Skeletal muscle satellite cell (primary cell): ENCODE measurements around the gene ANKRD12.

Source experiments
- H3K27me3 ChIP-seq: 2 replicates; pipeline ENCODE4 v1.7.0; 2013; ENCODE audit warnings: low read length; ENCODE audit not compliant: control insufficient read depth, insufficient read depth
- H3K36me3 ChIP-seq: 2 replicates; pipeline ENCODE4 v1.7.0; 2013; ENCODE audit warnings: mild to moderate bottlenecking, control low read depth, low read length; ENCODE audit not compliant: insufficient read depth
- H3K4me1 ChIP-seq: 2 replicates; pipeline ENCODE4 v1.7.0; 2013; ENCODE audit warnings: low read length; ENCODE audit not compliant: control insufficient read depth, insufficient read depth
- H3K4me2 ChIP-seq: 2 replicates; pipeline ENCODE4 v1.7.0; 2013; ENCODE audit warnings: mild to moderate bottlenecking, low read length
- H3K4me3 ChIP-seq: 2 replicates; pipeline ENCODE4 v1.7.0; 2013; ENCODE audit warnings: low read length
- H3K9ac ChIP-seq: 2 replicates; pipeline ENCODE4 v1.7.0; 2013; ENCODE audit warnings: mild to moderate bottlenecking, low read depth, low read length, moderate library complexity
- H3K9me3 ChIP-seq: replicated peaks from 2 replicates; pipeline ENCODE4 v1.7.0; 2013; ENCODE audit warnings: mild to moderate bottlenecking, control low read depth, low read length

The ANKRD12 gene

DNA sequence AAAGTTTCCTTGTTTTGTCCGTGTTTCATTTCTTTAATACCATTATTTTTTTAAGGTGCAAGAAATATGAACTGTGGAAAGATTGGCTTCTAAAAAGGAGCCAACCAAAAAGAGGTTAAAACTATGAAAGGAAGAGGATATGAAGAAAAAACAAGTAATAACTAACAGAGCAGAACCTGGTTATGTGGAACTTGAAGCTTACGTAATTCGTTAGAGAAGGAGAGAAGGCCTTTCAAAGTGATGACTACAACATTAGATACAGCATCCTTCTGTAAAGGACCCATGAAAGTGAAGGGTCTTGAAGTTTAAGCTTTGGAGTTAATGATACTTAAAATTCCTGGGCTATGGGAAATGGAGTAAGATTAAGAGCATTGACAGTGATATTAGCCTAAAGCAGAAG, 84.5 kb downstream of the ANKRD12 start:
- no peaks in the 10 kb centered on the region for H3K4me1 ChIP-seq
- H3K36me3 ChIP-seq = peaks cover 61% of the 10 kb centered on the region
- no peaks in the 10 kb centered on the region for H3K9me3 ChIP-seq
- H3K27me3 ChIP-seq = no peaks in the 10 kb centered on the region
- H3K4me2 ChIP-seq = no peak overlapping the region
- no peak overlapping the region for H3K4me3 ChIP-seq
- no peak overlapping the region for H3K9ac ChIP-seq

DNA sequence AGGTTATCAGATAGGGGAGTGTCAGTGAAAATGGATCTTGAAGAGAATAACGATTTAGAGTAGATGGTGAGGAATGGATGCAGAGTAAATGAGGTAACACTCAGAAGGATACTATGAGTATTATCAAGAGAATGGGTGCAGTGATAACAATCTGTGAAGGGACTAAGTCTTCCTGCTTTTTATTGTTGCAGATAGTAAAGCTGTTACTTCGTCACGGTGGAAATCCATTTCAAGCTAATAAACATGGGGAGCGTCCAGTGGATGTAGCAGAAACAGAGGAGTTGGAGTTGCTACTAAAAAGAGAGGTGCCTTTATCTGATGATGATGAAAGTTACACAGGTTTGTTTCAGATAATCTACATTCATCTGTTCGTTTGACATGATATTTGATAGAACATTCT, 85.1 kb downstream of the ANKRD12 start:
- H3K4me1 ChIP-seq = no peaks in the 10 kb centered on the region
- H3K9ac ChIP-seq = no peak overlapping the region
- H3K4me2 ChIP-seq = no peak overlapping the region
- H3K27me3 ChIP-seq = no peaks in the 10 kb centered on the region
- no peak overlapping the region for H3K4me3 ChIP-seq
- no peaks in the 10 kb centered on the region for H3K9me3 ChIP-seq
- H3K36me3 ChIP-seq = peaks cover 61% of the 10 kb centered on the region

DNA sequence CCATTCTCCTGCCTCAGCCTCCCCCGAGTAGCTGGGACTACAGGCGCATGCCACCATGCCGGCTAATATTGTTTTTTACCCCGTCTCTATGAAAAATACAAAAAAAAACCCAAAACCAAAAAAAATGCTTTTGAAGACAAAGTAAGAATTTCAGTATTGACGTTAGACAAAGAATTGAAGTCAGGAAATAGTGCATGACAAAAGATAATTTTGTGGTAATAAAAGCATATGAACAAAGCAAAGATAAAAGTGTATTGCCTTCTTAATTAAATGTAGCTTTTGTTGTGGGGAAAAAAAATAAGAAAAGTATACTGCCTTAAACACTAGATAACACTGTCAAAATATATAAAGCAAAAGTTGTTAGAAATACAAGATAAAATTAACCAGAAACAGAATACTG, 86.8 kb downstream of the ANKRD12 start:
- Histone ChIP-seq H3K4me1 (no peaks in the 10 kb centered on the region), H3K36me3 (peaks cover 53% of the 10 kb centered on the region), H3K9ac (no peak overlapping the region), H3K4me3 (no peak overlapping the region), H3K27me3 (no peaks in the 10 kb centered on the region), H3K9me3 (no peaks in the 10 kb centered on the region), H3K4me2 (no peak overlapping the region)

DNA sequence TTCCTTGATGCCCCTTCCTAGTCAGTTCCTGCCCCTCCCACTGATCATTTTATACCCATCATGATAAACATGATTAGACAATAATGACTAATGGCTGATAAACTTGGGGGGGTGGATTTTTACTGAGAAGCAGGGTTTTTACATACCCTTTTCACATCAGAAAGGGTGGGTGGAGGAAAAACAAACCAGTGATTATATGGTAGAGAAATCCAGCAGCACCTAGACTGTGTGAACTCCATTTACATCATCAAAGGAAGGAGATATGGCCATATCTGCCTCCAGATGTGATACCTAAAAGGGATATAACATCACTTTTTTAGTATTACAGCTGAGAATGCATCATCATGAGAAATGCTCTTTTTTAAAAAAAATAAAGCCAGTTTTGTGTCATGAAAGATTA, 89.9 kb downstream of the ANKRD12 start:
- no peak overlapping the region for H3K4me2 ChIP-seq
- H3K9ac ChIP-seq = no peak overlapping the region
- no peaks in the 10 kb centered on the region for H3K27me3 ChIP-seq
- peaks cover 31% of the 10 kb centered on the region for H3K36me3 ChIP-seq
- no peaks in the 10 kb centered on the region for H3K9me3 ChIP-seq
- no peaks in the 10 kb centered on the region for H3K4me1 ChIP-seq
- H3K4me3 ChIP-seq = no peak overlapping the region

DNA sequence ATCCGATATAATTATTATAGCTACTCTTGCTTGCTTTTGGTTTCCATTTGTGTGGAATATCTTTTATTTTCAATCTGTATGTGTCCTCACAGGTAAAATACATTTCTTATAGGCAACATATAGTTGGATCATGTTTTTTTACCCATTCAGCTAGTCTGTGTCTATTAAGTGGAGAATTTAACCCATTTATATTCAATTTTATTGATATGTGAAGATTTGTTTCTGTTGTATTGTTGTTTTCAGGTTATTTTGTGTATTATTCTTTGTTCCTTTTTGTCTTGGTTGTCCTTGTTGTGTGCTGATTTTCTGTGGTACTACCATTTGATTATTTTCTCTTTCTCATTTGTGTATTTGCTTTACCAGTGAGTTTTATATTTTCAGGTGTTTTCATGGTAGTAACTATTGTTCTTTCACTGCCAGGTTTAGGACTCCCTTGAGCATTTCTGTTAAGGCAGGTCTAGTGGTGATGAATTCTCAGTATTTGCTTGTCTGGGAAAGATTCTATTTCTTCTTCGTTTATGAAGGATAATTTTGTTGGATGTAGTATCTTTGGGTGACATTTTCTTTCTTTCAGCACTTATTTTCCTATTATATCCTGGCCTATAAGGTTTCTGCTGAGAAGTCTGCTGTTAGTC, 95.4 kb downstream of the ANKRD12 start:
- H3K36me3 ChIP-seq = peaks cover 30% of the 10 kb centered on the region

DNA sequence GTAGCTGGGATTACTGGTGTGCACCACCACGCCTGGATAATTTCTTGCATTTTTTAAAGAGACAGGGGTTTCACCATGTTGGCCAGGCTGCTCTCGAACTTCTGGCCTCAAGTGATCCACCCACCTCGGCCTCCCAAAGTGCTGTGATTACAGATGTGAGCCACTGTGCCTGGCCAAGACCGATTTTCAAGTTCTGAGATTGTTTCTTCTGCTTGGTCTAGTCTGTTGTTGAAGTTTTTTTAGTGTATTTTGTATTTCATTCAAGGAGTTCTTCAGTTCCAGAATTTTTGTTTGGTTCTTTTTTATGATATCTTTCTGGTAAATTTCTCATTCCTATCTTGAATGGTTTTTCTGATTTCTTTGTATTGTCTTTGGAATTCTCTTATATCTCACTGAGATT, 96.4 kb downstream of the ANKRD12 start:
- Histone ChIP-seq H3K36me3 (peaks cover 32% of the 10 kb centered on the region), H3K9ac (no peak overlapping the region), H3K4me1 (no peaks in the 10 kb centered on the region), H3K27me3 (no peaks in the 10 kb centered on the region), H3K9me3 (no peaks in the 10 kb centered on the region), H3K4me2 (no peak overlapping the region), H3K4me3 (no peak overlapping the region)

More for the DNA sequence above, 95.4 kb downstream of the ANKRD12 start:
- no peak overlapping the region for H3K4me2 ChIP-seq
- no peaks in the 10 kb centered on the region for H3K9me3 ChIP-seq
- no peak overlapping the region for H3K4me3 ChIP-seq
- no peaks in the 10 kb centered on the region for H3K4me1 ChIP-seq
- H3K27me3 ChIP-seq = no peaks in the 10 kb centered on the region
- H3K9ac ChIP-seq = no peak overlapping the region

DNA sequence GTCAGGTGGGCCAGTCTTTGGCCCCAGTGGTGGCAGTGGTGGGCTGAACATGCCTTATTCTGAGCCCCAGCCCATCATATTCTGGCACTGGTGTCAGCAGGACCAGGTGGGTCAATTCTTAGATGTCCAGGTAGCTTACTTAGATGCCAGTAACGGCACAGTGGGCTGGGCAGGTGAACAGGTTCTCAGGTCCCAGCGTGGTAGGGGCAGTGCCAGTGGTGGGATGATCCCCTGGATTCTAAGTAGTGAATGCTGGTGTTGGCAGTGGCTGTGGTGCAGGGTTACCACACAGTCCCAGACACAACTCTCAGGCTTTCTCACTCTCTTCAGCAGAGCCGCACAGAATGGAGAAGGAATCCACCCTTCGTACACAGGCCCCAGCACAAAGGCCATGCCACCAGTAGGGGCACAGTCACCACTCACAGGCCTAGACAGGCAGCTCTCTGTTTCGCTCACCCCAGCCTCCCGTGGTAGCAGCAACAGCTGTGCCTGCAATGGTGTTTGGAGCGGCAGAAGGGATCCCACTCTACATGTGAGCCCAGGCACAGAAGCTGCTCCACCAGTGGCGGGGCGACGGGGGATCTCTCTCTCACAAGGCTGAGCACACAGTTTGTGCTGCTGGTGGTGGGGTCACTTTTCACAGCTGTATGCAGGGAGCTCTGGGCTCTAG, 97.3 kb downstream of the ANKRD12 start:
- Histone ChIP-seq H3K4me2 (no peak overlapping the region), H3K36me3 (peaks cover 36% of the 10 kb centered on the region), H3K4me3 (no peak overlapping the region), H3K9me3 (no peaks in the 10 kb centered on the region), H3K27me3 (no peaks in the 10 kb centered on the region), H3K9ac (no peak overlapping the region), H3K4me1 (no peaks in the 10 kb centered on the region)

DNA sequence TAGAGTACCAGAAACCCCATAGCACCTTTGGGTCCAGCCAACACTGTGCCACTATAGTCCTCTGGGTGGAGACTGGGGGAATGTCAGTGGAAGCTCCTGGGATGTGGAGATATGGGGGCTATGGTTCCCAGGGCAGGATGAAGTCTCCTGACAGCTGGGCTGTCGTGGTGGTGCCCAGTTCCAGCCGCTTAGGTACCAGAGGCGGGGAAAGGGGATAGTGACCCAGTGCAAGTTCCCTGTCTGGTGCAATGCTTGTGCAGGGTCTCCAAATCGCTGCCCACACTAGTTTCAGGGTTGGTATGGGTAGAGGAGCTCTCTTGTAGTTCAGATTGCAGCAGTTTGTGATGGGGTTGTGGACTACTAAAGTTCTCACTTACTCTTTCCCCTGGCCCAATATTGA, 97.9 kb downstream of the ANKRD12 start:
- H3K4me2 ChIP-seq = no peak overlapping the region
- H3K27me3 ChIP-seq = no peaks in the 10 kb centered on the region
- H3K9ac ChIP-seq = no peak overlapping the region
- peaks cover 36% of the 10 kb centered on the region for H3K36me3 ChIP-seq
- no peaks in the 10 kb centered on the region for H3K9me3 ChIP-seq
- H3K4me3 ChIP-seq = no peak overlapping the region
- H3K4me1 ChIP-seq = no peaks in the 10 kb centered on the region

DNA sequence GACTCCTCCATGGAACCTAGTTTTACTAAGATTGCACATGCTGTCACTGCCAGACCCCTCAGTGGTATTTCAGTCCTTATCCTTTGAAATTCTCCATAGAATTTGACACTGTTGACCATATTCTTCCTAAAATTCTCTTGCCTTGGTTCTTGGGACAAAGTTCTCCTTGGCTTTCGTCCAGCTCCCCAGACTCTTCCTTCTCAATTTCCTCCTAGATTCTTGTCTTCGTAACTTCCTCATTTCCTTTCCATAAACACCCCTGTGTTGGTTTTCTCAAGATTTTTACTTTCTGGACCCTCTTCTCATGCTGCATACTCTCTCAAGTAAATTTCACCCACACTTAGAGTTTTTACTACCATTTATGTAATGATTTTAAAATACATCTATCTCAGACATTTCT, 101.4 kb downstream of the ANKRD12 start:
- H3K4me2 ChIP-seq = no peak overlapping the region
- H3K36me3 ChIP-seq = peaks cover 32% of the 10 kb centered on the region
- H3K9me3 ChIP-seq = no peaks in the 10 kb centered on the region
- no peak overlapping the region for H3K9ac ChIP-seq
- H3K27me3 ChIP-seq = no peaks in the 10 kb centered on the region
- H3K4me3 ChIP-seq = no peak overlapping the region
- no peaks in the 10 kb centered on the region for H3K4me1 ChIP-seq

DNA sequence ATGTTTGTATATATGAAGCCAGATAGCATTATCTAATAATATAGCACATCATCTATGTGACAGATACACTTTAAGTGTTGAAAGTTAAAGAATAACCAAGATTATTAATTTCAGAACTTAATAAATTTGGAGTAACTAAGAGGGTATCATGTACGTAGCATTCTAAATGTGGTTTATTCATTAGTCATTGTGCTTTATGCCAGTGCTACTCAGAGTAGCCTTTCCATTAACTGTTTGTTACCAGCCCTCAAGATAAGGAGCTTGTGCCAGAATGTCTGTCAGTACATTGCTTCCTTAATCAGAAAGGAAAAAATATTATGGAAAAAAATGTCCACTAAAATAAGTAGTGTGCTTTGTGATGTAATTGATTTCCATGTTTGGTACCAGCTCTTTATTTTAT, 103.1 kb downstream of the ANKRD12 start:
- Histone ChIP-seq H3K4me1 (no peaks in the 10 kb centered on the region), H3K4me2 (no peak overlapping the region), H3K36me3 (peaks cover 34% of the 10 kb centered on the region), H3K9me3 (no peaks in the 10 kb centered on the region), H3K9ac (no peak overlapping the region), H3K4me3 (no peak overlapping the region), H3K27me3 (no peaks in the 10 kb centered on the region)

DNA sequence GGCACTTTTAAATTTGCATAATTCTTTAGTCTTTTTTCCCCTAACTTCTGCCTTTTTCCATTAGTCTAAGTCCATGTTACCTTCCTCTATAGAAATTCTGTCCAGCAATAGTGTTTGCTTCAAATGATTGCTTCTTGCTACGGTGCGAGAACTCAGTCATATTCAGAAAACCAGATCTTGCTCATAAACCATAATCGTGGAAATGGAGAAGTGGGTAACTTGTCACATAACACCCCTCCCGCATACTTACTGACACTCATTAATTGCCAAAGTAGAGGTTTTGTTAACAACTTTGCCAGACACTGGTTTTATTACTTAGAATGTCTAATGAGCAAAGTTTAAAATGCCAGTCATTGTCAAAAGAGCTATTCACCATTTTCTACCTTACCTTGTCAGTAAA, 103.7 kb downstream of the ANKRD12 start:
- Histone ChIP-seq H3K9ac (no peak overlapping the region), H3K9me3 (no peaks in the 10 kb centered on the region), H3K27me3 (no peaks in the 10 kb centered on the region), H3K4me2 (no peak overlapping the region), H3K4me3 (no peak overlapping the region), H3K36me3 (peaks cover 30% of the 10 kb centered on the region), H3K4me1 (no peaks in the 10 kb centered on the region)

DNA sequence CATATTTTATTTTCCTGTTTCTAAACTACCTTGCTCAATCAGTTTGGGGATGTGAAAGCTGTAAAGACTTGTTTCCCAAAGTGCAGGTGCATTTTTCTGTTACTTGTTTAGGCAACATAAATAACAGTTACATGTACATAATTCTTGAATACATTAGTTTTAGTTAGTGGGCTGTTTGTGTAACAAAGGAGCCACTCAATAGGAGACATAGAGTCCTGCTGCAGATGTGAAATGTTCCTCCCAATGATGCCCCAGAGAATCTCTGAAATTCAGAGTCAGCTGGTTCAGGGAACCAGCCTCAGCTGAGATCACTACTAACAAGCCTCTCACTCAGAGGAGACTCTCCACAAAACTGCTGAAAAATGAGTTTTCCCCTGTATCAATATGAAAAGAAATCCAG, 106.4 kb downstream of the ANKRD12 start:
- H3K4me1 ChIP-seq = no peaks in the 10 kb centered on the region
- no peak overlapping the region for H3K9ac ChIP-seq
- peaks cover 29% of the 10 kb centered on the region for H3K36me3 ChIP-seq
- no peaks in the 10 kb centered on the region for H3K27me3 ChIP-seq
- no peak overlapping the region for H3K4me2 ChIP-seq
- H3K4me3 ChIP-seq = no peak overlapping the region
- H3K9me3 ChIP-seq = no peaks in the 10 kb centered on the region
